H1 (cell line): Measurements from ENCODE around the gene EFR3B. TPM values are rescaled to one million over a fixed set of nuclear protein-coding genes. Genes with fewer than 3 reads are reported as not detected.

Experiments used
- CTCF ChIA-PET: fragments of 300-600 bp; sonication (Branson Sonifier 250); formaldehyde crosslinking; loops from one replicate; lab custom pipeline; 2021; ENCODE audit not compliant: partially characterized antibody; lab: Charles Lee
- POLR2A ChIA-PET: fragments of 300-600 bp; sonication (Branson Sonifier 250); formaldehyde crosslinking; loops from one replicate; lab custom pipeline; 2021; ENCODE audit warnings: inconsistent platforms; ENCODE audit not compliant: partially characterized antibody; lab: Charles Lee
- DNase-seq, 2 experiments: peaks; one replicate each; pipeline versions ENCODE4 v3.0.0 to v3.0.0-alpha.2; 2010 to 2022; ENCODE audit warnings: low spot score in 2 of 2, low read depth in 1 of 2, mixed read lengths in 1 of 2
- FAIRE-seq: peaks from 2 replicates; lab custom pipeline; 2011; peaks lifted over from hg19 to GRCh38; lab: Jason Lieb, UNC
- H2AFZ ChIP-seq: 2 replicates; pipeline ENCODE4 v1.8.1; 2012; ENCODE audit warnings: low read length, inconsistent platforms
- H2AK5ac ChIP-seq: 2 replicates; pipeline ENCODE4 v1.6.1; 2013; ENCODE audit warnings: low read depth, low read length
- H2BK120ac ChIP-seq: replicated peaks from 2 replicates; pipeline ENCODE3; 2013; ENCODE audit warnings: low read depth, low read length, inconsistent platforms
- H2BK12ac ChIP-seq: 2 replicates; pipeline ENCODE4 v1.6.1; 2013; ENCODE audit warnings: low read depth, low read length
- H2BK15ac ChIP-seq: 2 replicates; pipeline ENCODE4 v1.6.1; 2013; ENCODE audit warnings: low read length
- H2BK20ac ChIP-seq: 2 replicates; pipeline ENCODE4 v1.6.1; 2013; ENCODE audit warnings: low read length
- H2BK5ac ChIP-seq: 2 replicates; pipeline ENCODE4 v1.6.1; 2013; ENCODE audit warnings: low read depth, low read length
- H3K14ac ChIP-seq: 2 replicates; pipeline ENCODE4 v1.6.1; 2013; ENCODE audit warnings: inconsistent platforms; ENCODE audit not compliant: insufficient read length
- H3K18ac ChIP-seq: 2 replicates; pipeline ENCODE4 v1.6.1; 2013; ENCODE audit warnings: low read length; ENCODE audit errors: extremely low read depth
- H3K23ac ChIP-seq: 2 replicates; pipeline ENCODE4 v1.6.1; 2013; ENCODE audit warnings: inconsistent platforms; ENCODE audit not compliant: insufficient read length
- H3K23me2 ChIP-seq: 2 replicates; pipeline ENCODE4 v1.6.1; 2013; ENCODE audit warnings: low read depth, low read length
- H3K27ac ChIP-seq: 2 replicates; pipeline ENCODE4 v1.6.1; 2011; ENCODE audit warnings: low read depth, low read length, inconsistent platforms
- H3K27me3 ChIP-seq, 4 experiments: replicated peaks in 1 of 4; 1 replicate in 1 of 4; 2 replicates in 3 of 4; pipeline versions ENCODE4 v1.6.1 to v1.8.1; 2011 to 2013; ENCODE audit warnings: low read length in 3 of 4, mild to moderate bottlenecking in 3 of 4, inconsistent platforms in 2 of 4, mixed read lengths in 2 of 4, moderate library complexity in 1 of 4; ENCODE audit not compliant: control insufficient read depth in 3 of 4, insufficient read depth in 3 of 4; ENCODE audit errors: extremely low read depth in 1 of 4
- H3K36me3 ChIP-seq, 4 experiments: 2 replicates each; pipeline versions ENCODE4 v1.6.1 to v1.8.1; 2011 to 2013; ENCODE audit warnings: mild to moderate bottlenecking in 4 of 4, low read length in 3 of 4, moderate library complexity in 2 of 4, control low read depth in 1 of 4, inconsistent platforms in 1 of 4; ENCODE audit not compliant: insufficient read depth in 4 of 4, control insufficient read depth in 2 of 4
- H3K4ac ChIP-seq: replicated peaks from 2 replicates; pipeline ENCODE3; 2013; ENCODE audit warnings: low read length, low read depth, mixed read lengths, inconsistent platforms; ENCODE audit not compliant: insufficient read length
- H3K4me1 ChIP-seq, 4 experiments: replicated peaks in 1 of 4; 1 replicate in 1 of 4; 2 replicates in 3 of 4; pipeline versions ENCODE4 v1.6.1 to v1.8.1; 2011 to 2013; ENCODE audit warnings: low read length in 3 of 4, inconsistent platforms in 2 of 4, mixed read lengths in 1 of 4; ENCODE audit not compliant: insufficient read depth in 4 of 4, control insufficient read depth in 3 of 4
- H3K4me2 ChIP-seq, 2 experiments: 2 replicates each; pipeline versions ENCODE4 v1.6.1 to v1.8.1; 2011 to 2013; ENCODE audit warnings: low read depth in 2 of 2, low read length in 2 of 2, control low read depth in 1 of 2, inconsistent platforms in 1 of 2, mild to moderate bottlenecking in 1 of 2; ENCODE audit not compliant: insufficient read depth in 1 of 2
- H3K4me3 ChIP-seq, 4 experiments: fragments of 200-600, 300-600 bp in 1 of 4; sonication (generic), shearing (Covaris generic), sonication (Bioruptor Twin) in 1 of 4; 2 replicates each; pipeline versions ENCODE4 v1.5.1 to v1.8.1; 2011 to 2016; ENCODE audit warnings: low read length in 4 of 4, low read depth in 3 of 4, control low read depth in 2 of 4, inconsistent platforms in 2 of 4, mild to moderate bottlenecking in 2 of 4, mixed read lengths in 1 of 4, moderate library complexity in 1 of 4; ENCODE audit not compliant: insufficient read depth in 2 of 4; ENCODE audit errors: extremely low read depth in 1 of 4
- H3K56ac ChIP-seq: replicated peaks from 2 replicates; pipeline ENCODE3; 2013; ENCODE audit warnings: low read depth, mild to moderate bottlenecking, mixed read lengths, low read length, inconsistent platforms; ENCODE audit not compliant: insufficient read length
- H3K79me1 ChIP-seq: 2 replicates; pipeline ENCODE4 v1.6.1; 2013; ENCODE audit warnings: low read depth, low read length, control low read depth
- H3K79me2 ChIP-seq, 2 experiments: 2 replicates each; pipeline versions ENCODE4 v1.6.1 to v1.8.1; 2012 to 2013; ENCODE audit warnings: low read length in 2 of 2, mild to moderate bottlenecking in 2 of 2, inconsistent platforms in 1 of 2; ENCODE audit not compliant: insufficient read depth in 2 of 2, control insufficient read depth in 1 of 2
- H3K9ac ChIP-seq, 4 experiments: replicated peaks in 1 of 4; 1 replicate in 1 of 4; 2 replicates in 3 of 4; pipeline versions ENCODE4 v1.6.1 to v1.8.1; 2011 to 2013; ENCODE audit warnings: low read depth in 3 of 4, low read length in 3 of 4, control low read depth in 2 of 4, mild to moderate bottlenecking in 2 of 4, moderate library complexity in 2 of 4, inconsistent platforms in 1 of 4; ENCODE audit errors: extremely low read depth in 1 of 4
- H3K9me3 ChIP-seq, 2 experiments: 2 replicates each; pipeline versions ENCODE4 v1.6.1 to v1.8.1; 2012 to 2013; ENCODE audit warnings: mild to moderate bottlenecking in 2 of 2, moderate library complexity in 2 of 2, control low read depth in 1 of 2, inconsistent platforms in 1 of 2, low read depth in 1 of 2, low read length in 1 of 2, mixed read lengths in 1 of 2; ENCODE audit not compliant: insufficient read depth in 2 of 2
- H4K20me1 ChIP-seq, 2 experiments: replicated peaks in 1 of 2; 2 replicates each; pipeline versions ENCODE3 to v1.8.1; 2011 to 2013; ENCODE audit warnings: inconsistent platforms in 2 of 2, low read length in 2 of 2, mild to moderate bottlenecking in 1 of 2; ENCODE audit not compliant: insufficient read depth in 2 of 2, control insufficient read depth in 1 of 2
- H4K5ac ChIP-seq: 2 replicates; pipeline ENCODE4 v1.6.1; 2013; ENCODE audit warnings: low read length, low read depth, mixed read lengths, inconsistent platforms; ENCODE audit not compliant: insufficient read length
- H4K8ac ChIP-seq: 2 replicates; pipeline ENCODE4 v1.8.0; 2013; ENCODE audit warnings: mild to moderate bottlenecking, moderate library complexity, low read length, inconsistent platforms; ENCODE audit not compliant: insufficient read depth; ENCODE audit errors: extremely low read depth
- H4K91ac ChIP-seq: replicated peaks from 2 replicates; pipeline ENCODE3; 2013; ENCODE audit warnings: low read length, mixed read lengths, inconsistent platforms; ENCODE audit not compliant: insufficient read length
- CBX8 ChIP-seq: fragments of 300-800, 300-1000 bp; sonication (generic); IDR thresholded peaks from 2 replicates; pipeline ENCODE4 v1.7.1; 2016; ENCODE audit warnings: low read depth, low read length, borderline replicate concordance
- CHD1 ChIP-seq: IDR thresholded peaks from 2 replicates; pipeline ENCODE4 v1.6.1; 2012; ENCODE audit warnings: low read depth, low read length, improper control_type of control experiment
- EP300 ChIP-seq, 2 experiments: IDR thresholded peaks; 1 replicate in 1 of 2; 2 replicates in 1 of 2; pipeline ENCODE4 v1.6.1; 2011 to 2012; ENCODE audit warnings: low read depth in 2 of 2, low read length in 2 of 2, mild to moderate bottlenecking in 2 of 2, borderline replicate concordance in 1 of 2, inconsistent platforms in 1 of 2, moderate library complexity in 1 of 2
- EZH2 ChIP-seq: fragments of 200-600 bp; sonication (generic); IDR thresholded peaks from 2 replicates; pipeline ENCODE4 v1.7.1; 2012; ENCODE audit warnings: low read depth, mild to moderate bottlenecking, moderate library complexity, low read length, inconsistent platforms; ENCODE audit not compliant: severe bottlenecking
- FOSL1 ChIP-seq: IDR thresholded peaks from 2 replicates; pipeline ENCODE4 v1.6.1; 2011; ENCODE audit warnings: mild to moderate bottlenecking, low read depth, low read length, moderate library complexity; ENCODE audit not compliant: insufficient read depth
- HDAC2 ChIP-seq, 2 experiments: fragments of 300-600 bp in 1 of 2; sonication (generic) in 1 of 2; IDR thresholded peaks; 2 replicates each; pipeline ENCODE4 v1.6.1; 2011 to 2012; ENCODE audit warnings: low read depth in 2 of 2, low read length in 2 of 2, mild to moderate bottlenecking in 2 of 2, moderate library complexity in 2 of 2, borderline replicate concordance in 1 of 2, inconsistent platforms in 1 of 2
- JUN ChIP-seq: IDR thresholded peaks from 2 replicates; pipeline ENCODE4 v1.6.1; 2011; ENCODE audit warnings: low read depth, mild to moderate bottlenecking, improper control_type of control experiment, low read length
- KDM5A ChIP-seq: fragments of 200-600 bp; IDR thresholded peaks from 2 replicates; pipeline ENCODE4 v1.7.1; 2012; ENCODE audit warnings: mild to moderate bottlenecking, low read length, inconsistent platforms, mixed read lengths
- RXRA ChIP-seq: IDR thresholded peaks from 2 replicates; pipeline ENCODE4 v1.6.1; 2011; ENCODE audit warnings: low read depth, mild to moderate bottlenecking, low read length, moderate library complexity; ENCODE audit not compliant: insufficient read depth
- SIRT6 ChIP-seq: IDR thresholded peaks from one replicate; pipeline ENCODE4 v1.7.1; 2012; ENCODE audit warnings: low read length, inconsistent platforms
- SIX5 ChIP-seq: IDR thresholded peaks from 2 replicates; pipeline ENCODE4 v1.6.1; 2011; ENCODE audit warnings: mild to moderate bottlenecking, low read depth, low read length
- SP2 ChIP-seq: IDR thresholded peaks from 2 replicates; pipeline ENCODE4 v1.6.1; 2012; ENCODE audit warnings: mild to moderate bottlenecking, low read length, inconsistent platforms
- SP4 ChIP-seq: IDR thresholded peaks from 2 replicates; pipeline ENCODE4 v1.6.1; 2012; ENCODE audit warnings: low read length, inconsistent platforms
- ZNF274 ChIP-seq: IDR thresholded peaks from 2 replicates; pipeline ENCODE4 v1.7.0; 2012; ENCODE audit warnings: low read length, borderline replicate concordance; ENCODE audit errors: extremely low read depth
- WGBS, 2 experiments: shearing (Covaris generic) in 1 of 2; methylation state at CpG; one replicate each; pipeline versions ENCODE4 v1.1.6 to v1.1.7; 2013 to 2015; ENCODE audit warnings: low lambda C conversion rate in 2 of 2, mixed read lengths in 2 of 2, inconsistent platforms in 1 of 2, low coverage in 1 of 2, missing lambda C conversion rate in 1 of 2; ENCODE audit not compliant: insufficient replicate concordance in 2 of 2, insufficient coverage in 1 of 2, insufficient read length in 1 of 2; ENCODE audit errors: extremely low coverage in 1 of 2, missing lambda C conversion rate in 1 of 2; 5-methylcytosine and 5-hydroxymethylcytosine counted together
- polyA plus RNA-seq, 7 experiments: library from polyadenylated mRNA; depleted of rRNA in 3 of 7; stranded (reverse) in 5 of 7; unstranded in 2 of 7; fragments of >200 nt in 5 of 7; fragments of 200-250 nt in 2 of 7; gene quantifications; 1 replicate in 5 of 7; 2 replicates in 1 of 7; 4 replicates in 1 of 7; pipeline versions ENCODE4 v1.2.1 to v1.2.3, GENCODE V29; 2011 to 2013; ENCODE audit warnings: missing spikeins in 2 of 7, mixed read lengths in 2 of 7
- total RNA-seq: library from RNA; stranded (reverse); fragmentation: NEBNext Ultra II Directional; extraction: Animal tissue kit (Norgen Biotek cat#: 25700); gene quantifications from 2 replicates; pipeline ENCODE4 v1.2.1, GENCODE V29; 2021

Gene EFR3B
- total and polyA plus RNA-seq, 2 of the 8 experiments (the other 6 are each of a cell fraction or from before 2014, with no cell fraction given), result 3.4 to 9.6 TPM

GRCh38 chr2:25164561-25164960 lies 122.7 kb downstream of the EFR3B start:
- Histone ChIP-seq H3K36me3 (no peaks in the 10 kb centered on the region), H3K79me1 (no peaks in the 10 kb centered on the region)
- CTCF ChIA-PET, result interaction anchor here (1.0 to 11.9 kb wide), 9 partner anchors 10 to 401 kb away, joined by 3 to 106 read pairs (median 6); no protein-coding TSS in a partner anchor

More at GRCh38 chr2:25164561-25164960, 122.7 kb downstream of the EFR3B start:
- H3K23me2 ChIP-seq, result peaks cover 3% of the 10 kb centered on the region; the same call in 1 of the 2 replicates
- no peak for DNase-seq
- H3K27me3 ChIP-seq, result peaks cover 14 to 36% (median 32%) of the 10 kb centered on the region in 4 experiments
- H3K4me1 ChIP-seq, result peaks cover 0 to 13% (median 4%) of the 10 kb centered on the region in 4 experiments; a peak in 6 of 7 replicates
- no peak overlapping the region for H3K9ac ChIP-seq
- no peaks in the 10 kb centered on the region for H3K79me2 ChIP-seq
- H3K18ac ChIP-seq, result no peak overlapping the region
- POLR2A ChIA-PET, result interaction anchor here (1.2 kb wide), 1 partner anchor 13 kb away, joined by 3 read pairs; no protein-coding TSS in a partner anchor
- no peak overlapping the region for H2BK5ac ChIP-seq
- H4K8ac ChIP-seq, result no peak overlapping the region
- no peak for FAIRE-seq
- H2AK5ac ChIP-seq, result no peak overlapping the region
- H4K20me1 ChIP-seq, result peaks cover 0 to under 1% of the 10 kb centered on the region in 2 experiments
- H3K4ac ChIP-seq, result no peak overlapping the region
- H2BK15ac ChIP-seq, result no peak overlapping the region
- H2BK120ac ChIP-seq, result no peak overlapping the region
- H4K91ac ChIP-seq, result no peak overlapping the region
- no peaks in the 10 kb centered on the region for H3K9me3 ChIP-seq
- H3K4me2 ChIP-seq, result no peak overlapping the region
- 87% methylated on average over 8 of the region's 8 CpGs; no CpG with 5 or more reads in 1 of the 2 experiments for WGBS, 2 experiments
- H3K27ac ChIP-seq, result no peak overlapping the region
- H3K4me3 ChIP-seq, result no peak overlapping the region
- no peak overlapping the region for H2AFZ ChIP-seq
- no peak overlapping the region for H3K56ac ChIP-seq
- no peak overlapping the region for H4K5ac ChIP-seq
- H2BK12ac ChIP-seq, result no peak overlapping the region
- H3K23ac ChIP-seq, result no peak overlapping the region
- no peak overlapping the region for H2BK20ac ChIP-seq
- TF ChIP-seq CHD1 (no peak), FOSL1 (no peak), ZNF274 (no peak), RXRA (no peak), SIRT6 (no peak), SP4 (no peak), KDM5A (no peak), SIX5 (no peak), HDAC2 (IDR thresholded peaks at IDR 0.05; ENCODE audit: borderline replicate concordance in 1 of 2, low read depth in 2 of 2, low read length in 2 of 2) (no peak), JUN (no peak), SP2 (no peak), EP300 (IDR thresholded peaks at IDR 0.05; ENCODE audit: borderline replicate concordance in 1 of 2, low read depth in 2 of 2, low read length in 2 of 2) (no peak), CBX8 (no peak), EZH2 (no peak)
- no peak overlapping the region for H3K14ac ChIP-seq
